Sigmoid colon (tissue), 7 donors: ENCODE results near the gene PSPC1. TPM values are rescaled to one million over a fixed set of nuclear protein-coding genes. Genes with fewer than 3 reads are reported as not detected.

ENCODE experiments used
- DNase-seq: peaks from one replicate; pipeline ENCODE4 v3.0.0-alpha.2; 2019
- H3K27ac ChIP-seq, 4 donors: fragments of 200-600 bp; sonication (generic); one replicate each; pipeline ENCODE4 v1.5.1; 2016 to 2019; ENCODE audit warnings: mild to moderate bottlenecking in 1 of 4
- H3K27me3 ChIP-seq, 3 donors: fragments of 200-600 bp; sonication (generic); one replicate each; pipeline ENCODE4 v1.5.1; 2019; ENCODE audit warnings: mild to moderate bottlenecking in 1 of 3
- H3K36me3 ChIP-seq, 4 donors: fragments of 200-600 bp; sonication (generic); one replicate each; pipeline ENCODE4 v1.5.1; 2016 to 2019
- H3K4me1 ChIP-seq, 4 donors: fragments of 200-600 bp; sonication (generic); one replicate each; pipeline ENCODE4 v1.5.1; 2017 to 2019
- H3K4me3 ChIP-seq, 4 donors: fragments of 200-600 bp; sonication (generic); one replicate each; pipeline ENCODE4 v1.5.1; 2017 to 2019; ENCODE audit warnings: mild to moderate bottlenecking in 2 of 4, moderate library complexity in 1 of 4
- H3K9me3 ChIP-seq, 4 donors: fragments of 200-600 bp in 3 of 4; sonication (generic) in 3 of 4; one replicate each; pipeline versions ENCODE4 v1.5.1 to v1.6.1; 2013 to 2019
- CTCF ChIP-seq, 4 experiments: fragments of 450-650 bp in 3 of 4; fragments of 200-600 bp in 1 of 4; IDR thresholded peaks; one replicate each; pipeline ENCODE4 v1.5.1; 2016 to 2019; ENCODE audit warnings: antibody characterized with exemption in 4 of 4, mild to moderate bottlenecking in 3 of 4, moderate library complexity in 2 of 4
- EP300 ChIP-seq, 4 donors: sonication (generic); formaldehyde crosslinking; IDR thresholded peaks; one replicate each; pipeline ENCODE4 v1.6.1; 2017; ENCODE audit warnings: antibody characterized with exemption in 4 of 4
- POLR2A ChIP-seq, 2 donors: fragments of 450-650 bp; IDR thresholded peaks; one replicate each; pipeline ENCODE4 v1.6.1; 2016; ENCODE audit warnings: antibody characterized with exemption in 2 of 2, mild to moderate bottlenecking in 2 of 2, moderate library complexity in 2 of 2
- POLR2AphosphoS5 ChIP-seq, 4 donors: sonication (generic); formaldehyde crosslinking; IDR thresholded peaks; one replicate each; pipeline ENCODE4 v1.6.1; 2017; ENCODE audit warnings: antibody characterized with exemption in 4 of 4
- WGBS, 2 donors: extraction: QIAGEN DNeasy Blood & Tissue Kit; methylation state at CpG; one replicate each; pipeline ENCODE4 v1.1.7; 2013; 5-methylcytosine and 5-hydroxymethylcytosine counted together
- intact Hi-C: fragments of 100-400 bp; cut with DNase I; formaldehyde crosslinking; loops from one replicate; pipeline ENCODE4 v1.15.1; 2023
- polyA plus RNA-seq, 3 donors: library from polyadenylated mRNA; stranded (reverse); fragments of 200-250 nt; gene quantifications; one replicate each; pipeline ENCODE4 v1.2.3, GENCODE V29; 2013
- total RNA-seq, 4 donors: library from RNA; depleted of rRNA; stranded (reverse); fragments of >200 nt; gene quantifications; one replicate each; pipeline ENCODE4 v1.1.0, GENCODE V29; 2016
- donor health status: healthy with polysubstance abuse.
- donor health status: Bipolar disorder and iron deficiency.
- donor health status: healthy.

The PSPC1 gene
- total and polyA plus RNA-seq, 7 donors, result 15.3 to 85.3 (median 48.2) TPM

- H3K4me3 ChIP-seq, result no peak overlapping the region
- H3K9me3 ChIP-seq, result no peaks in the 10 kb centered on the region
- no peak overlapping the region for H3K27ac ChIP-seq
These were observed 97.3 kb downstream of the PSPC1 start for GRCh38 chr13:19685437-19685836.

GRCh38 chr13:19685034-19685433, 97.7 kb downstream of the PSPC1 start:
- H3K4me3 ChIP-seq, result no peak overlapping the region
- peaks cover 0 to 8% (median 2%) of the 10 kb centered on the region in 4 donors for H3K4me1 ChIP-seq
- intact Hi-C loops, result no loop called here
- H3K9me3 ChIP-seq, result no peaks in the 10 kb centered on the region
- WGBS, 2 donors, result 18 to 49% methylated on average over 5 of the region's 5 CpGs
- H3K36me3 ChIP-seq, result peaks cover 0 to 5% (median 0%) of the 10 kb centered on the region in 4 donors
- no peak for DNase-seq
- TF ChIP-seq POLR2AphosphoS5 (IDR thresholded peaks at IDR 0.05) (no peak), CTCF (IDR thresholded peaks at IDR 0.05) (no peak), EP300 (IDR thresholded peaks at IDR 0.05) (no peak)
- H3K27ac ChIP-seq, result no peak overlapping the region
- no peaks in the 10 kb centered on the region for H3K27me3 ChIP-seq

More at GRCh38 chr13:19685437-19685836, 97.3 kb downstream of the PSPC1 start:
- Histone ChIP-seq H3K36me3 (peaks cover 0 to 5% (median 0%) of the 10 kb centered on the region in 4 donors), H3K27me3 (no peaks in the 10 kb centered on the region), H3K4me1 (peaks cover 0 to 5% (median 2%) of the 10 kb centered on the region in 4 donors)
- intact Hi-C loops, result no loop called here
- TF ChIP-seq EP300 (IDR thresholded peaks at IDR 0.05), result no peak
- no peak for TF ChIP-seq POLR2A (IDR thresholded peaks at IDR 0.05)
- TF ChIP-seq POLR2AphosphoS5 (IDR thresholded peaks at IDR 0.05), result no peak
- TF ChIP-seq CTCF (IDR thresholded peaks at IDR 0.05), result no peak
- DNase-seq, result no peak

GRCh38 chr13:19681517-19681916, 101.2 kb downstream of the PSPC1 start:
- no peak for TF ChIP-seq POLR2AphosphoS5 (IDR thresholded peaks at IDR 0.05)
- no peak for TF ChIP-seq POLR2A (IDR thresholded peaks at IDR 0.05)
- no peak for TF ChIP-seq CTCF (IDR thresholded peaks at IDR 0.05)
- TF ChIP-seq EP300 (IDR thresholded peaks at IDR 0.05), result no peak
- H3K4me3 ChIP-seq, result no peak overlapping the region
- peaks cover 0 to 8% (median 2%) of the 10 kb centered on the region in 4 donors for H3K4me1 ChIP-seq
- WGBS, 2 donors, result 62 to 69% methylated on average over 2 of the region's 2 CpGs
- H3K27ac ChIP-seq, result no peak overlapping the region
- intact Hi-C loops, result no loop called here
- peaks cover 0 to 10% (median 0%) of the 10 kb centered on the region in 4 donors for H3K36me3 ChIP-seq
- no peaks in the 10 kb centered on the region for H3K9me3 ChIP-seq
- H3K27me3 ChIP-seq, result no peaks in the 10 kb centered on the region
- DNase-seq, result no peak

- H3K36me3 ChIP-seq, result peaks cover 0 to 18% (median 0%) of the 10 kb centered on the region in 4 donors
- no peaks in the 10 kb centered on the region for H3K9me3 ChIP-seq
- no peak overlapping the region for H3K27ac ChIP-seq
- H3K27me3 ChIP-seq, result no peaks in the 10 kb centered on the region
- DNase-seq, result no peak
- no peak overlapping the region for H3K4me3 ChIP-seq
- 89 to 95% methylated on average over 7 of the region's 7 CpGs for WGBS, 2 donors
- TF ChIP-seq POLR2AphosphoS5 (IDR thresholded peaks at IDR 0.05) (no peak), EP300 (IDR thresholded peaks at IDR 0.05) (no peak), CTCF (IDR thresholded peaks at IDR 0.05) (no peak), POLR2A (IDR thresholded peaks at IDR 0.05) (no peak)
- intact Hi-C loops, result no loop called here
- H3K4me1 ChIP-seq, result peaks cover 0 to 8% (median 2%) of the 10 kb centered on the region in 4 donors
These were observed 102.0 kb downstream of the PSPC1 start for GRCh38 chr13:19680751-19681150.

GRCh38 chr13:19676168-19676567, 106.6 kb downstream of the PSPC1 start:
- Histone ChIP-seq H3K4me3 (no peak overlapping the region), H3K9me3 (no peaks in the 10 kb centered on the region), H3K27me3 (no peaks in the 10 kb centered on the region), H3K4me1 (peaks cover 0 to 8% (median 2%) of the 10 kb centered on the region in 4 donors), H3K36me3 (peaks cover 9 to 62% (median 17%) of the 10 kb centered on the region in 4 donors), H3K27ac (no peak overlapping the region)
- intact Hi-C loops, result no loop called here
- no peak for TF ChIP-seq POLR2AphosphoS5 (IDR thresholded peaks at IDR 0.05)
- TF ChIP-seq EP300 (IDR thresholded peaks at IDR 0.05), result no peak
- no peak for TF ChIP-seq POLR2A (IDR thresholded peaks at IDR 0.05)
- TF ChIP-seq CTCF (IDR thresholded peaks at IDR 0.05), result no peak
- no peak for DNase-seq
- 87 to 91% methylated on average over 3 of the region's 3 CpGs for WGBS, 2 donors
